HG03558 (cell line): ENCODE measurements around the gene NFIB.

Experiments
- ATAC-seq: cut with Tn5 transposase; IDR thresholded peaks from one replicate; pipeline ENCODE4 v1.9.1; 2021; ENCODE audit warnings: moderate number of reproducible peaks; ENCODE audit not compliant: unreplicated experiment; ENCODE audit errors: extremely low read depth

Gene NFIB

GRCh38 chr9:14307989-14308852, 5.7 kb downstream of the NFIB start:
- no peak for ATAC-seq

- no peak for ATAC-seq
These were observed 7.0 kb downstream of the NFIB start for GRCh38 chr9:14306672-14307660.

- no peak for ATAC-seq
These were observed 7.8 kb downstream of the NFIB start for GRCh38 chr9:14306188-14306587.

- no peak for ATAC-seq
These were observed 9.7 kb downstream of the NFIB start for GRCh38 chr9:14304259-14304658.

- ATAC-seq: no peak
These were observed 10.4 kb downstream of the NFIB start for GRCh38 chr9:14303521-14303920.

GRCh38 chr9:14303100-14303499, 10.8 kb downstream of the NFIB start:
- ATAC-seq: no peak

GRCh38 chr9:14302405-14302804, 11.5 kb downstream of the NFIB start:
- ATAC-seq: no peak

- ATAC-seq: no peak
These were observed 12.3 kb downstream of the NFIB start for GRCh38 chr9:14301583-14302021.

- no peak for ATAC-seq
These were observed 12.9 kb downstream of the NFIB start for GRCh38 chr9:14301006-14301405.

GRCh38 chr9:14300588-14300987, 13.4 kb downstream of the NFIB start:
- ATAC-seq: no peak

- no peak for ATAC-seq
These were observed 13.9 kb downstream of the NFIB start for GRCh38 chr9:14300040-14300439.

- ATAC-seq: no peak
These were observed 15.3 kb downstream of the NFIB start for GRCh38 chr9:14298601-14299022.

GRCh38 chr9:14296495-14297113, 17.3 kb downstream of the NFIB start:
- no peak for ATAC-seq

GRCh38 chr9:14294659-14295058, 19.3 kb downstream of the NFIB start:
- no peak for ATAC-seq

- ATAC-seq: no peak
These were observed 20.1 kb downstream of the NFIB start for GRCh38 chr9:14293801-14294200.

GRCh38 chr9:14292181-14292739, 21.7 kb downstream of the NFIB start:
- ATAC-seq: no peak

GRCh38 chr9:14289916-14290315, 24.0 kb downstream of the NFIB start:
- ATAC-seq: no peak

- ATAC-seq: no peak
These were observed 25.5 kb downstream of the NFIB start for GRCh38 chr9:14288433-14288832.

GRCh38 chr9:14286121-14286520, 27.8 kb downstream of the NFIB start:
- ATAC-seq: no peak

- no peak for ATAC-seq
These were observed 30.7 kb downstream of the NFIB start for GRCh38 chr9:14283276-14283675.
